GM12878 (cell line): Measurements from ENCODE around the gene SLC35E2B. TPM values are rescaled to one million over a fixed set of nuclear protein-coding genes. Genes with fewer than 3 reads are reported as not detected.
A peak's percentile ranks its signal among the peaks of the same experiment; 100 is the strongest.

Source experiments
- ATAC-seq: fragments of 200-7000 bp; cut with Tn5 transposase; 3 replicates; pipeline ENCODE4 v1.9.1; 2020; ENCODE audit warnings: mild to moderate bottlenecking, moderate library complexity
- BruUV-seq: library from RNA; stranded (reverse); fragments of 400-500 nt; replicated peaks from 2 replicates; lab custom pipeline; 2021; lab: Mats Ljungman, UMichigan
- CTCF ChIA-PET: fragments of 300-600 bp; sonication (Branson Sonifier 250); formaldehyde crosslinking; extraction: SDS; loops from one replicate; lab custom pipeline; 2021; ENCODE audit warnings: inconsistent platforms; lab: Yijun Ruan, JAX
- POLR2A ChIA-PET: fragments of 350-600 bp; formaldehyde crosslinking; extraction: SDS; loops from one replicate; lab custom pipeline; 2021; ENCODE audit warnings: inconsistent platforms; lab: Charles Lee
- RAD21 ChIA-PET: fragments of 300-600 bp; sonication (Branson Sonifier 250); formaldehyde crosslinking; loops from one replicate; lab custom pipeline; 2023; ENCODE audit warnings: antibody characterized with exemption; ENCODE audit not compliant: unreplicated experiment; lab: Charles Lee
- SMC1A ChIA-PET: fragments of 300-600 bp; sonication (Branson Sonifier 250); formaldehyde crosslinking; loops from one replicate; lab custom pipeline; 2023; ENCODE audit not compliant: unreplicated experiment, uncharacterized antibody; lab: Charles Lee
- DNase-seq: peaks from one replicate; pipeline ENCODE4 v3.0.0-alpha.2; 2011; ENCODE audit warnings: low read depth, low spot score
- FAIRE-seq: peaks from 3 replicates; lab custom pipeline; 2011; peaks lifted over from hg19 to GRCh38; lab: Jason Lieb, UNC
- H2AFZ ChIP-seq: 2 replicates; pipeline ENCODE4 v1.6.0; 2011; ENCODE audit warnings: low read depth, low read length, control low read depth; ENCODE audit not compliant: control insufficient read depth
- H3K27ac ChIP-seq: 2 replicates; pipeline ENCODE4 v1.5.1; 2011; ENCODE audit warnings: control low read depth; ENCODE audit not compliant: control insufficient read depth, insufficient read depth
- H3K27me3 ChIP-seq, 2 experiments: replicated peaks in 1 of 2; 2 replicates each; pipeline versions ENCODE4 v1.6.0 to v1.6.1; 2011; ENCODE audit warnings: low read length in 1 of 2; ENCODE audit not compliant: control insufficient read depth in 2 of 2, insufficient read depth in 2 of 2
- H3K36me3 ChIP-seq, 2 experiments: 2 replicates each; pipeline ENCODE4 v1.5.1; 2011; ENCODE audit warnings: low read length in 1 of 2; ENCODE audit not compliant: control insufficient read depth in 2 of 2, insufficient read depth in 2 of 2
- H3K4me1 ChIP-seq: 2 replicates; pipeline ENCODE4 v1.6.1; 2011; ENCODE audit warnings: mild to moderate bottlenecking, low read length, moderate library complexity, mixed read lengths; ENCODE audit not compliant: control insufficient read depth, insufficient read depth
- H3K4me2 ChIP-seq: 2 replicates; pipeline ENCODE4 v1.6.0; 2011; ENCODE audit warnings: control low read depth; ENCODE audit not compliant: control insufficient read depth, insufficient read depth
- H3K4me3 ChIP-seq: fragments of 200-600 bp; sonication (generic); 2 replicates; pipeline ENCODE4 v1.5.1; 2016
- H3K79me2 ChIP-seq: 2 replicates; pipeline ENCODE4 v1.6.0; 2011; ENCODE audit warnings: low read length; ENCODE audit not compliant: control insufficient read depth, insufficient read depth
- H3K9ac ChIP-seq: 2 replicates; pipeline ENCODE4 v1.8.0; 2011; ENCODE audit warnings: low read length, control low read depth, mixed read lengths; ENCODE audit not compliant: control insufficient read depth, insufficient read depth
- H3K9me3 ChIP-seq: replicated peaks from 3 replicates; pipeline ENCODE4 v1.5.1; 2011; ENCODE audit warnings: mild to moderate bottlenecking, low read length; ENCODE audit not compliant: control insufficient read depth, insufficient read depth
- H4K20me1 ChIP-seq: 2 replicates; pipeline ENCODE4 v1.6.0; 2011; ENCODE audit not compliant: control insufficient read depth, insufficient read depth
- CBX3 ChIP-seq: fragments of 200-600 bp; sonication (generic); IDR thresholded peaks from 2 replicates; pipeline ENCODE4 v1.6.1; 2016; ENCODE audit warnings: low read depth, borderline replicate concordance
- E2F4 ChIP-seq: IDR thresholded peaks from 2 replicates; pipeline ENCODE4 v1.6.1; 2012; ENCODE audit warnings: low read depth, low read length, improper control_type of control experiment
- ESRRA ChIP-seq: IDR thresholded peaks from 2 replicates; pipeline ENCODE4 v1.6.1; 2012; ENCODE audit warnings: mild to moderate bottlenecking, low read length, improper control_type of control experiment
- HSF1 ChIP-seq: fragments of 150-350 bp; IDR thresholded peaks from 2 replicates; pipeline ENCODE4 v1.6.1; 2014; ENCODE audit warnings: mild to moderate bottlenecking, low read depth, low read length
- IKZF1 ChIP-seq: fragments of 450-650 bp; conservative IDR thresholded peaks from 2 replicates; pipeline ENCODE4 v1.6.1; 2017; ENCODE audit warnings: antibody characterized with exemption, mild to moderate bottlenecking
- IRF4 ChIP-seq: IDR thresholded peaks from 2 replicates; pipeline ENCODE4 v1.6.1; 2011; ENCODE audit warnings: low read depth, low read length
- JUND ChIP-seq: IDR thresholded peaks from 2 replicates; pipeline ENCODE4 v1.6.1; 2012; ENCODE audit warnings: low read depth, mild to moderate bottlenecking, low read length, improper control_type of control experiment, moderate library complexity
- LARP7 ChIP-seq: fragments of 450-650 bp; IDR thresholded peaks from 2 replicates; pipeline ENCODE4 v1.6.1; 2017; ENCODE audit warnings: mild to moderate bottlenecking
- MEF2B ChIP-seq: fragments of 450-650 bp; IDR thresholded peaks from 2 replicates; pipeline ENCODE4 v1.6.1; 2018; ENCODE audit warnings: mild to moderate bottlenecking, moderate library complexity; ENCODE audit not compliant: partially characterized antibody, poor library complexity, severe bottlenecking
- MTA3 ChIP-seq: IDR thresholded peaks from 2 replicates; pipeline ENCODE4 v1.6.1; 2012; ENCODE audit warnings: low read length, inconsistent platforms, borderline replicate concordance
- NR2C1 ChIP-seq: fragments of 450-650 bp; IDR thresholded peaks from 2 replicates; pipeline ENCODE4 v1.6.1; 2017; ENCODE audit warnings: antibody characterized with exemption, mild to moderate bottlenecking, moderate library complexity
- POLR2A ChIP-seq: IDR thresholded peaks from 2 replicates; pipeline ENCODE4 v1.6.1; 2011; ENCODE audit warnings: low read depth, mild to moderate bottlenecking, low read length
- RAD51 ChIP-seq: fragments of 450-650 bp; IDR thresholded peaks from 2 replicates; pipeline ENCODE4 v1.6.1; 2016; ENCODE audit warnings: moderate library complexity, mild to moderate bottlenecking, inconsistent platforms
- REST ChIP-seq: IDR thresholded peaks from 2 replicates; pipeline ENCODE4 v1.6.1; 2012; ENCODE audit warnings: mild to moderate bottlenecking, low read depth, low read length
- SIN3A ChIP-seq: IDR thresholded peaks from 2 replicates; pipeline ENCODE4 v1.6.1; 2012; ENCODE audit warnings: low read depth, low read length, improper control_type of control experiment
- SIX5 ChIP-seq: IDR thresholded peaks from 2 replicates; pipeline ENCODE4 v1.6.1; 2011; ENCODE audit warnings: mild to moderate bottlenecking, low read depth, low read length, moderate library complexity; ENCODE audit not compliant: severe bottlenecking
- SMAD5 ChIP-seq: IDR thresholded peaks from 2 replicates; pipeline ENCODE4 v1.6.1; 2016; ENCODE audit warnings: antibody characterized with exemption, low read depth
- SMC3 ChIP-seq: IDR thresholded peaks from 2 replicates; pipeline ENCODE4 v1.6.1; 2011; ENCODE audit warnings: low read length, improper control_type of control experiment, borderline replicate concordance
- TCF7 ChIP-seq: IDR thresholded peaks from 2 replicates; pipeline ENCODE4 v1.6.1; 2014; ENCODE audit warnings: antibody characterized with exemption, borderline replicate concordance
- WRNIP1 ChIP-seq: IDR thresholded peaks from 2 replicates; pipeline ENCODE4 v1.6.1; 2011; ENCODE audit warnings: low read depth, low read length, improper control_type of control experiment, borderline replicate concordance
- ZNF274 ChIP-seq: IDR thresholded peaks from one replicate; pipeline ENCODE4 v1.8.0; 2011; ENCODE audit not compliant: insufficient read length, insufficient read depth
- WGBS: methylation state at CpG from one replicate; pipeline ENCODE4 v1.1.6; 2016; ENCODE audit warnings: low lambda C conversion rate; ENCODE audit not compliant: insufficient replicate concordance, insufficient coverage; ENCODE audit errors: missing lambda C conversion rate; 5-methylcytosine and 5-hydroxymethylcytosine counted together
- in situ Hi-C: fragments of 300-500 bp; cut with MboI; formaldehyde crosslinking; loops from 9 replicates; pipeline ENCODE4 v1.14.3; 2018; ENCODE audit warnings: mixed read lengths
- intact Hi-C: fragments of 100-400 bp; cut with micrococcal nuclease; formaldehyde crosslinking; loops from one replicate; pipeline ENCODE4 v1.14.2; 2022; ENCODE audit not compliant: unreplicated experiment
- polyA plus RNA-seq, 11 experiments: library from polyadenylated mRNA; depleted of rRNA in 4 of 11; unstranded in 6 of 11; stranded (reverse) in 5 of 11; fragments of >200 nt; fragmentation: Nextera tagmentation in 4 of 11; fragmentation: Illumina TruSeq in 1 of 11; extraction: Ambion mirVana in 4 of 11; extraction: Trizol in 1 of 11; gene quantifications; 1 replicate in 1 of 11; 2 replicates in 10 of 11; pipeline versions ENCODE4 v1.2.1 to v1.2.3, GENCODE V29; 2011 to 2016; ENCODE audit warnings: inconsistent platforms in 2 of 11, missing spikeins in 2 of 11, low read depth in 1 of 11
- total RNA-seq, 4 experiments: library from RNA; depleted of rRNA in 3 of 4; stranded (reverse); fragments of >200 nt in 3 of 4; fragmentation: Illumina TruSeq in 1 of 4; extraction: Trizol in 1 of 4; gene quantifications; 2 replicates each; pipeline versions ENCODE4 v1.2.1 to v1.2.3, GENCODE V29; 2013 to 2021

Gene SLC35E2B
- total and polyA plus RNA-seq, 10 of the 15 experiments (the other 5 are each of a cell fraction or from before 2014, with no cell fraction given) = 2.6 to 36.7 (median 18.6) TPM

GRCh38 chr1:1671365-1672119 lies 21.1 kb downstream of the SLC35E2B start:
- ChIA-PET POLR2A (no interaction called here), CTCF (no interaction called here), RAD21 (no interaction called here), SMC1A (no interaction called here)
- Histone ChIP-seq H3K27ac (no peak overlapping the region), H3K4me1 (no peaks in the 10 kb centered on the region), H3K79me2 (no peaks in the 10 kb centered on the region; the same call in 1 of the 2 replicates), H3K36me3 (peaks cover 4 to 6% of the 10 kb centered on the region in 2 experiments), H3K9me3 (no peaks in the 10 kb centered on the region), H3K4me2 (no peak overlapping the region), H4K20me1 (no peaks in the 10 kb centered on the region), H3K9ac (no peak overlapping the region), H2AFZ (no peak overlapping the region), H3K4me3 (no peak overlapping the region), H3K27me3 (no peaks in the 10 kb centered on the region)
- BruUV-seq = no TSS peak
- in situ Hi-C loops = no loop called here
- 84% methylated on average over 27 of the region's 27 CpGs for WGBS
- no peak for FAIRE-seq
- no peak for ATAC-seq
- no peak for DNase-seq
- intact Hi-C loops = no loop called here
- no peak for TF ChIP-seq JUND
- no peak for TF ChIP-seq SIN3A
- no peak for TF ChIP-seq MTA3
- TF ChIP-seq SIX5 = no peak
- TF ChIP-seq IKZF1 = no peak
- 0 out of 2 replicates have a peak, but pooled peaks have one; percentile 22 for TF ChIP-seq POLR2A
- TF ChIP-seq REST = no peak
- TF ChIP-seq SMC3 = no peak
- no peak for TF ChIP-seq ZNF274
- peak; percentile 97 for TF ChIP-seq MEF2B
- TF ChIP-seq RAD51 = no peak
- no peak for TF ChIP-seq TCF7
- no peak for TF ChIP-seq HSF1
- TF ChIP-seq WRNIP1 = no peak
- no peak for TF ChIP-seq IRF4
- TF ChIP-seq CBX3 = no peak
- no peak for TF ChIP-seq SMAD5
- no peak for TF ChIP-seq LARP7
- no peak for TF ChIP-seq ESRRA
- no peak for TF ChIP-seq E2F4
- no peak for TF ChIP-seq NR2C1
